Stimulated activated CD8-positive, alpha-beta memory T cell treated with anti-CD3 and anti-CD28 coated beads, Interleukin-15, amount 100 ng/mL, for 48 hours (primary cell): ENCODE data around the gene SLC6A11.

Experiments
- DNase-seq, 2 donors: peaks; one replicate each; pipeline ENCODE4 v3.0.0-alpha.2; 2020; ENCODE audit warnings: low read depth in 2 of 2

The SLC6A11 gene

GRCh38 chr3:10888518-10889090 is 72.6 kb downstream of the SLC6A11 start:
- no peak for DNase-seq

- DNase-seq, result no peak
Observed at GRCh38 chr3:10889206-10889960, 73.4 kb downstream of the SLC6A11 start.

GRCh38 chr3:10890665-10891064 is 74.6 kb downstream of the SLC6A11 start:
- no peak for DNase-seq

GRCh38 chr3:10892622-10893021 is 76.6 kb downstream of the SLC6A11 start:
- DNase-seq, result no peak

GRCh38 chr3:10901296-10901945 is 85.4 kb downstream of the SLC6A11 start:
- no peak for DNase-seq

GRCh38 chr3:10907262-10907661 is 91.2 kb downstream of the SLC6A11 start:
- DNase-seq, result no peak

- DNase-seq, result no peak
Observed at GRCh38 chr3:10910367-10910766, 94.3 kb downstream of the SLC6A11 start.

- DNase-seq, result no peak
Observed at GRCh38 chr3:10911350-10912002, 95.4 kb downstream of the SLC6A11 start.

- no peak for DNase-seq
Observed at GRCh38 chr3:10912786-10913185, 96.8 kb downstream of the SLC6A11 start.

- no peak for DNase-seq
Observed at GRCh38 chr3:10915376-10915775, 99.3 kb downstream of the SLC6A11 start.

GRCh38 chr3:10917176-10917575 is 101.1 kb downstream of the SLC6A11 start:
- no peak for DNase-seq

GRCh38 chr3:10918011-10918410 is 102.0 kb downstream of the SLC6A11 start:
- no peak for DNase-seq

GRCh38 chr3:10919636-10920035 is 103.6 kb downstream of the SLC6A11 start:
- DNase-seq, result no peak

GRCh38 chr3:10925436-10926255 is 109.6 kb downstream of the SLC6A11 start:
- DNase-seq, result no peak

- no peak for DNase-seq
Observed at GRCh38 chr3:10926256-10926810, 110.3 kb downstream of the SLC6A11 start.

- DNase-seq, result no peak
Observed at GRCh38 chr3:10926811-10927521, 110.9 kb downstream of the SLC6A11 start.

- no peak for DNase-seq
Observed at GRCh38 chr3:10927551-10927950, 111.5 kb downstream of the SLC6A11 start.

GRCh38 chr3:10928407-10928960 is 112.5 kb downstream of the SLC6A11 start:
- DNase-seq, result no peak

GRCh38 chr3:10928961-10929471 is 113.0 kb downstream of the SLC6A11 start:
- DNase-seq, result no peak

GRCh38 chr3:10929978-10930665 is 114.1 kb downstream of the SLC6A11 start:
- no peak for DNase-seq
